WERI-Rb-1 (cell line): ENCODE data around the gene PCP4.

ENCODE experiments used
- DNase-seq: peaks from one replicate; pipeline ENCODE4 v3.0.0-alpha.2; 2020
- H3K27ac ChIP-seq: fragments of 250-450 bp; sonication (Bioruptor Pico); 2 replicates; pipeline ENCODE4 v1.5.1; 2020; ENCODE audit warnings: mild to moderate bottlenecking, moderate library complexity
- H3K27me3 ChIP-seq: fragments of 250-450 bp; sonication (Bioruptor Pico); 2 replicates; pipeline ENCODE4 v1.5.1; 2021; ENCODE audit warnings: mild to moderate bottlenecking, low read depth, moderate library complexity; ENCODE audit not compliant: insufficient read depth, severe bottlenecking
- H3K36me3 ChIP-seq: fragments of 250-450 bp; sonication (Bioruptor Pico); 2 replicates; pipeline ENCODE4 v1.5.1; 2020; ENCODE audit warnings: mild to moderate bottlenecking, moderate library complexity
- H3K4me3 ChIP-seq: 2 replicates; pipeline ENCODE4 v1.5.1; 2011; ENCODE audit warnings: low read depth, mild to moderate bottlenecking, control low read depth, low read length
- H3K9me3 ChIP-seq: fragments of 250-450 bp; sonication (Bioruptor Pico); 2 replicates; pipeline ENCODE4 v1.5.1; 2021; ENCODE audit warnings: mild to moderate bottlenecking, moderate library complexity; ENCODE audit not compliant: severe bottlenecking
- TF ChIP-seq, protein P1 (sequence below): IDR thresholded peaks from 2 replicates; pipeline ENCODE4 v1.5.1; 2011; ENCODE audit warnings: low read depth, mild to moderate bottlenecking, control low read depth, inconsistent platforms, low read length

Gene PCP4

DNA sequence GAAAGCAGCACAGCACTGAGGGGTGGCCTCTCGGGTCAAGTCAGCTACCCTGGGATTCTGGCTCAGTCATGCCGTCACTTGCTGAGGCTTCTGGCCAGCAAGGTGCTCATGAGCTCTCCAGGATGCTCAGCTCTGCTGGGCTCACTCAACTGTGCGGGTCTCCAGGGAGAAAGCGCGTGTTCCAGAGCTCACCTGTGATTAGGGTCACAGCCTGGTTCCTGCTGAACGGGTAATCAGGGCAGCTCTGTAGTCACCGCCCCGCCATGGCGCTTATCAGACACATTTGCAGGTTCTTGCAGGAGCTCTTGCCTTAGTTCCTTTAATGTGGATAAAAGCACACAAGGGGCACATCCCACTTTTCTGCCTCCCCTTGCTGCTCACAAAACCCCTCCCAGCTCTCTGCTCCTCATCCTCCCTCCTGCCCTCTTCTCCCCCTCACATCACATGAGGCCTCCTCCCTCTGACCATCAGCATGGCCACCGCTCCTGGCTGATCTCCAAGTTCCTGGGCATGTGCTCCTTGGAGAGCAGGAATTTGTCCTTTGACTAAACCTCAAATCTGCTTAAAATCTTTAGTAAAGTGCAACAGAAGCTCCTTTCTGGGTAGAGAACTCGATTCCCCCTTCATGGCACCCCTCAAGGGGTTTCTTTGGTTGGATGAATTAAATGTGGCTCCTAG, 2.0 kb downstream of the PCP4 start:
- DNase-seq, result no peak
- TF ChIP-seq, protein P1, sequence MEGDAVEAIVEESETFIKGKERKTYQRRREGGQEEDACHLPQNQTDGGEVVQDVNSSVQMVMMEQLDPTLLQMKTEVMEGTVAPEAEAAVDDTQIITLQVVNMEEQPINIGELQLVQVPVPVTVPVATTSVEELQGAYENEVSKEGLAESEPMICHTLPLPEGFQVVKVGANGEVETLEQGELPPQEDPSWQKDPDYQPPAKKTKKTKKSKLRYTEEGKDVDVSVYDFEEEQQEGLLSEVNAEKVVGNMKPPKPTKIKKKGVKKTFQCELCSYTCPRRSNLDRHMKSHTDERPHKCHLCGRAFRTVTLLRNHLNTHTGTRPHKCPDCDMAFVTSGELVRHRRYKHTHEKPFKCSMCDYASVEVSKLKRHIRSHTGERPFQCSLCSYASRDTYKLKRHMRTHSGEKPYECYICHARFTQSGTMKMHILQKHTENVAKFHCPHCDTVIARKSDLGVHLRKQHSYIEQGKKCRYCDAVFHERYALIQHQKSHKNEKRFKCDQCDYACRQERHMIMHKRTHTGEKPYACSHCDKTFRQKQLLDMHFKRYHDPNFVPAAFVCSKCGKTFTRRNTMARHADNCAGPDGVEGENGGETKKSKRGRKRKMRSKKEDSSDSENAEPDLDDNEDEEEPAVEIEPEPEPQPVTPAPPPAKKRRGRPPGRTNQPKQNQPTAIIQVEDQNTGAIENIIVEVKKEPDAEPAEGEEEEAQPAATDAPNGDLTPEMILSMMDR, result no peak
- Histone ChIP-seq H3K4me3 (no peak overlapping the region), H3K9me3 (no peaks in the 10 kb centered on the region), H3K36me3 (no peaks in the 10 kb centered on the region), H3K27me3 (peaks cover 4% of the 10 kb centered on the region), H3K27ac (no peak overlapping the region)

DNA sequence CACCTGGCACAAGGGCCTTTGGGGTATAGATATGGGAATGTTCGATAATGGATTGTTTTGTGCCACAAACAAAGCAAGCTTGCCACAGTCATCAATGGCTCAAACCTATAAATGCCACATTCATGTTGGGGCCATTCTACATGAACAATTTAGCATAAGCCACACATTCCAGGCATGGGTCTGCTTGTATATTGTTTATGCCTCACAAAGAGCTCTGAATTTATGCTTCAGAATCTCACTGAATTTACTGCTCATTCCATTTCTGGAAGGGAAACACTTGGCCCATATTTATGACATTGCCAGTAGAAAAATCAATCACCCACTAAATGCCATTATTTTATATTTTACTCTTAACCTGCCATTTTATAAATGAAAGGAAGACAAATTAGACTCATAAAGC, 6.4 kb downstream of the PCP4 start:
- no peak overlapping the region for H3K27ac ChIP-seq
- H3K27me3 ChIP-seq, result no peaks in the 10 kb centered on the region
- no peaks in the 10 kb centered on the region for H3K9me3 ChIP-seq
- TF ChIP-seq, protein P1, result no peak
- no peaks in the 10 kb centered on the region for H3K36me3 ChIP-seq
- no peak for DNase-seq
- no peak overlapping the region for H3K4me3 ChIP-seq

DNA sequence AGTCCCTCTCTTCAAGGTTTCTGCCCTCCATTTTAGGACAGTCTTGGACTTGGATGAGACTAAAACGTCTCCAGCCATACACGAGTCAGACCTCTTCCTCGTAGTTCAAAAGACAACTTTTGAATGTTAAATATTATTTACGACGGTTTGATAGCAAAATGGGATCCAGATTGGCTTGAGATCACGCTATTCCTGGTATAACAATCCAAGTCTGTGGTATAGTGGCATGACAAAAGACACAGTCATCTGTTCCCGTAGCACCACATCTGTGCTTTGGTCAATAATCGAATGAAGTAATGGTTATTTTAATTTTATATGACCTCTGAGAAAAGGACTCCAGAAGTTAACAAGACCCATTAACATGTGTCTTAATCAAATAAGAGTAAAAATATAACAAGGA, 7.0 kb downstream of the PCP4 start:
- H3K27ac ChIP-seq, result no peak overlapping the region
- no peak for DNase-seq
- TF ChIP-seq, protein P1, result no peak
- H3K27me3 ChIP-seq, result no peaks in the 10 kb centered on the region
- no peak overlapping the region for H3K4me3 ChIP-seq
- no peaks in the 10 kb centered on the region for H3K36me3 ChIP-seq
- no peaks in the 10 kb centered on the region for H3K9me3 ChIP-seq

DNA sequence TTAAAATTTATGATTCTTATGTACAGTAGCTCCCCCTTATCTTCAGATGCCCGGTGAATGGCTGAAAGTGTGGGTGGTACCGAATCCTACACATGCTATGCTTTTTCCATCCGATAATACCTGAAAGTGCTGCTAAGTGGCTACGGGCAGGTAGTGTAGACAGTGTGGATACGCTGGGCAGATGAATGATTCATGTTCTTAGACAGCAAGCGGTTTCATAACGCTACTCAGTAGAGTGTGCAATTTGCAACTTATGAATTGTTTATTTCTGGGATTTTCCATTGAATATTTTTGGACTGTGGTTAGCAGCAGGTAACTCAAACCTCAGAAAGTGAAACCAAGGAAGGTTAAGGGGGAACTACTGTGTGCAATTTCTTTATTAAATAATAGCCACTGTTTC, 7.5 kb downstream of the PCP4 start:
- H3K9me3 ChIP-seq, result no peaks in the 10 kb centered on the region
- TF ChIP-seq, protein P1, result no peak
- no peak overlapping the region for H3K4me3 ChIP-seq
- H3K36me3 ChIP-seq, result no peaks in the 10 kb centered on the region
- H3K27me3 ChIP-seq, result no peaks in the 10 kb centered on the region
- no peak overlapping the region for H3K27ac ChIP-seq
- no peak for DNase-seq

DNA sequence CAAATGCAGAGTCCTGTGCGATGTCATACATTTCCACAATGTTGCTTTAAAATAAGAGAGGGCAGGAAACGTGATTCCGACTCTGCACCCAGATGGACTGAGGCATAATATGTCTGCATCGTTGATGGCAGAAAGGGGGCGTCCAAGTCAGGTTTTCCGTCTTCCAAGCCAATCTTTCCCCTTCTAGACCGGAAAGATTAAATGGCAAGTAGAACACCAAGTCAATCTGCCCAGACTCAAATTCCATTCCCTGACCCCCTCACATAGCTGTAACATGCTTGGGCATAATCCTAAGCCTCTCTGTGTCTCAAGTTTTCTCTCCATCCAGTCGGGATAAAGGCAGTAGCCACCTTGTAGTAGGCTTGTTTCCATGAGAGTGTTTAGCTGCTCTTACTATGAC, 14.4 kb downstream of the PCP4 start:
- Histone ChIP-seq H3K27ac (no peak overlapping the region), H3K36me3 (no peaks in the 10 kb centered on the region), H3K4me3 (no peak overlapping the region), H3K27me3 (no peaks in the 10 kb centered on the region), H3K9me3 (no peaks in the 10 kb centered on the region)
- DNase-seq, result no peak
- TF ChIP-seq, protein P1, result 0 out of 2 replicates have a peak, but pooled peaks have one; percentile 18
